ENCODE results near the gene STXBP6. TPM values are rescaled to one million over a fixed set of nuclear protein-coding genes. Genes with fewer than 3 reads are reported as not detected.
A peak's percentile ranks its signal among the peaks of the same experiment; 100 is the strongest.
"Not testable (repeated sequence)": the region's sequence is repeated elsewhere in the genome, so short reads cannot be mapped to it uniquely, and the experiment has no call there.

The STXBP6 gene
- total RNA-seq, 1 experiment from 2014 or later: 34.3 TPM

- in situ Hi-C loops (cut with HindIII; ENCODE audit: low pct_unique_long_range_greater_than_20kb, low sequenced_read_pairs): no loop called here
- DNase-seq (ENCODE audit: low read depth, low spot score): no peak
Observed at GRCh38 chr14:24954037-24954699, 95.8 kb downstream of the STXBP6 start.

- DNase-seq (ENCODE audit: low read depth, low spot score): peak; percentile 71
- in situ Hi-C loops (cut with HindIII; ENCODE audit: low pct_unique_long_range_greater_than_20kb, low sequenced_read_pairs): no loop called here
Observed at GRCh38 chr14:24952851-24953666, 96.9 kb downstream of the STXBP6 start.

- in situ Hi-C loops (cut with HindIII; ENCODE audit: low pct_unique_long_range_greater_than_20kb, low sequenced_read_pairs): no loop called here
- DNase-seq (ENCODE audit: low read depth, low spot score): no peak
Observed at GRCh38 chr14:24948261-24948847, 101.6 kb downstream of the STXBP6 start.

GRCh38 chr14:24947131-24947530, 102.8 kb downstream of the STXBP6 start:
- no peak for DNase-seq (ENCODE audit: low read depth, low spot score)
- in situ Hi-C loops (cut with HindIII; ENCODE audit: low pct_unique_long_range_greater_than_20kb, low sequenced_read_pairs): no loop called here

GRCh38 chr14:24944800-24945199, 105.1 kb downstream of the STXBP6 start:
- no peak for DNase-seq (ENCODE audit: low read depth, low spot score)

GRCh38 chr14:24943024-24943423, 106.9 kb downstream of the STXBP6 start:
- in situ Hi-C loops (cut with HindIII; ENCODE audit: low pct_unique_long_range_greater_than_20kb, low sequenced_read_pairs): no loop called here

More at GRCh38 chr14:24944800-24945199, 105.1 kb downstream of the STXBP6 start:
- in situ Hi-C loops (cut with HindIII; ENCODE audit: low pct_unique_long_range_greater_than_20kb, low sequenced_read_pairs): no loop called here

GRCh38 chr14:24941719-24942118, 108.2 kb downstream of the STXBP6 start:
- in situ Hi-C loops (cut with HindIII; ENCODE audit: low pct_unique_long_range_greater_than_20kb, low sequenced_read_pairs): no loop called here
- no peak for DNase-seq (ENCODE audit: low read depth, low spot score)

More at GRCh38 chr14:24943024-24943423, 106.9 kb downstream of the STXBP6 start:
- no peak for DNase-seq (ENCODE audit: low read depth, low spot score)

- in situ Hi-C loops (cut with HindIII; ENCODE audit: low pct_unique_long_range_greater_than_20kb, low sequenced_read_pairs): no loop called here
Observed at GRCh38 chr14:24940213-24940783, 109.6 kb downstream of the STXBP6 start.

GRCh38 chr14:24938593-24938992, 111.4 kb downstream of the STXBP6 start:
- DNase-seq (ENCODE audit: low read depth, low spot score): no peak
- in situ Hi-C loops (cut with HindIII; ENCODE audit: low pct_unique_long_range_greater_than_20kb, low sequenced_read_pairs): no loop called here

More at GRCh38 chr14:24940213-24940783, 109.6 kb downstream of the STXBP6 start:
- DNase-seq (ENCODE audit: low read depth, low spot score): no peak

GRCh38 chr14:24937300-24937699, 112.6 kb downstream of the STXBP6 start:
- no peak for DNase-seq (ENCODE audit: low read depth, low spot score)
- in situ Hi-C loops (cut with HindIII; ENCODE audit: low pct_unique_long_range_greater_than_20kb, low sequenced_read_pairs): no loop called here

GRCh38 chr14:24936773-24937172, 113.2 kb downstream of the STXBP6 start:
- DNase-seq (ENCODE audit: low read depth, low spot score); in situ Hi-C loops (cut with HindIII; ENCODE audit: low pct_unique_long_range_greater_than_20kb, low sequenced_read_pairs): not testable (repeated sequence)

GRCh38 chr14:24935796-24936195, 114.2 kb downstream of the STXBP6 start:
- DNase-seq (ENCODE audit: low read depth, low spot score): no peak
- in situ Hi-C loops (cut with HindIII; ENCODE audit: low pct_unique_long_range_greater_than_20kb, low sequenced_read_pairs): no loop called here

- in situ Hi-C loops (cut with HindIII; ENCODE audit: low pct_unique_long_range_greater_than_20kb, low sequenced_read_pairs): no loop called here
- DNase-seq (ENCODE audit: low read depth, low spot score): no peak
Observed at GRCh38 chr14:24928386-24928900, 121.5 kb downstream of the STXBP6 start.

- in situ Hi-C loops (cut with HindIII; ENCODE audit: low pct_unique_long_range_greater_than_20kb, low sequenced_read_pairs): no loop called here
- no peak for DNase-seq (ENCODE audit: low read depth, low spot score)
Observed at GRCh38 chr14:24927809-24928208, 122.1 kb downstream of the STXBP6 start.

- DNase-seq (ENCODE audit: low read depth, low spot score): no peak
- in situ Hi-C loops (cut with HindIII; ENCODE audit: low pct_unique_long_range_greater_than_20kb, low sequenced_read_pairs): no loop called here
Observed at GRCh38 chr14:24925771-24926374, 124.1 kb downstream of the STXBP6 start.

- in situ Hi-C loops (cut with HindIII; ENCODE audit: low pct_unique_long_range_greater_than_20kb, low sequenced_read_pairs): no loop called here
Observed at GRCh38 chr14:24924544-24924943, 125.4 kb downstream of the STXBP6 start.

GRCh38 chr14:24921903-24922302, 128.0 kb downstream of the STXBP6 start:
- in situ Hi-C loops (cut with HindIII; ENCODE audit: low pct_unique_long_range_greater_than_20kb, low sequenced_read_pairs): no loop called here
- no peak for DNase-seq (ENCODE audit: low read depth, low spot score)

More at GRCh38 chr14:24924544-24924943, 125.4 kb downstream of the STXBP6 start:
- DNase-seq (ENCODE audit: low read depth, low spot score): no peak

Measured in SK-MEL-5 (cell line).